Epidermal melanocyte (primary cell): ENCODE measurements around the gene IL10.
"Not testable (repeated sequence)": the region's sequence is repeated elsewhere in the genome, so short reads cannot be mapped to it uniquely, and the experiment has no call there.

Experiments used
- DNase-seq: peaks from one replicate; pipeline ENCODE4 v3.0.0; 2011; ENCODE audit warnings: low spot score; ENCODE audit not compliant: insufficient read length

IL10 gene

DNA sequence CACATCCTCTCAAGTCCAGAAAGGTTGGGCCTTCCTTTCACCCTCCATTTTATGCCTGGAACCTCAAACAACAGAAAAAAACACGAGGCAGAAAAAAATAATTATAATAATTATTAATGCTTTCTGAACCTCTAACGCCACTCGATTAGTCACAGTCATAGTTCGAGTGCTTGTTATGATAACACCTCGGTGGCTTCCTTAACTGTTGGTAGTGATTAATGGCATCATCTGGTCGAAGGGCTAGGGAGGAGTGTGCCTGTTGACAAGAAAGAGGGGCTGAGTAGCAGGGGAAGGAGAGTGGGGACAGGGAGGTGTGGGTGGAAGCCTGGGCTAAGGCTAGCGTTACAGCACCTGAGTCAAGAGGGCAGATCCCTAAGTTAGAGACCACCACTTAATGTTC lies 21.3 kb upstream of the IL10 start:
- DNase-seq, result no peak

DNA sequence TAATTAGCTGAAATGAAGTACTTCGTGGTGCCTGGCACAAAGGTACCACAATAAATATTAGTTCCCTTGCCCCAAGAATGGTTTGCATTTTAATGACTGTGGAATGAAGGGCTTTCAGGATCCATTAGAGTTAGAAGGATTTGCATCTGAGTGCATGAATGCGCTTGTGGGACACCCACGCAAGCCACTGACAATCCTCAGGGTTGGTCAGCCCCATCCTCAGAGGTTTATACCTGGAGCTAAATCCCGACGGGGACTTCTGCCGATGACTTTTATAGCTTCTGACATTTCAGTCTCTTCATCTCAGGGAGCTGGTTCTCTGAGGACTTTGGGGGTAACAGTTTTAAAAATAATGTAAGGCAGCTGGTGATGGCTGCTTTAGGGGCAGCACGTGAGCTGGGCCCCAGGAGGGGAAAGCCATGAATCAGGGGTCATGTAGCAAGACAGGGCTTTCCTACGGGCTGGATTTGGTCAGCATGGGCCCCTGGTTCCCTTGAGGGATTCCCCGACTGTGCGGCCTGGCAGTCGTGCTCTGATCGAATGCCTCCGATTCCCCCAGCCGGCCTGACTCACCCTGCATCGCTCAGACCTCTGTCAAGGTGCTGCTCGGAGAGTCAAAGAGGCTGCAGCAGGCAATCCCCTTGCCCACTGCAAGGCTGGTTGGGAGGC lies 20.8 kb upstream of the IL10 start:
- no peak for DNase-seq

- DNase-seq, result no peak
These were observed 18.4 kb upstream of the IL10 start for GRCh38 chr1:206790502-206791250.

DNA sequence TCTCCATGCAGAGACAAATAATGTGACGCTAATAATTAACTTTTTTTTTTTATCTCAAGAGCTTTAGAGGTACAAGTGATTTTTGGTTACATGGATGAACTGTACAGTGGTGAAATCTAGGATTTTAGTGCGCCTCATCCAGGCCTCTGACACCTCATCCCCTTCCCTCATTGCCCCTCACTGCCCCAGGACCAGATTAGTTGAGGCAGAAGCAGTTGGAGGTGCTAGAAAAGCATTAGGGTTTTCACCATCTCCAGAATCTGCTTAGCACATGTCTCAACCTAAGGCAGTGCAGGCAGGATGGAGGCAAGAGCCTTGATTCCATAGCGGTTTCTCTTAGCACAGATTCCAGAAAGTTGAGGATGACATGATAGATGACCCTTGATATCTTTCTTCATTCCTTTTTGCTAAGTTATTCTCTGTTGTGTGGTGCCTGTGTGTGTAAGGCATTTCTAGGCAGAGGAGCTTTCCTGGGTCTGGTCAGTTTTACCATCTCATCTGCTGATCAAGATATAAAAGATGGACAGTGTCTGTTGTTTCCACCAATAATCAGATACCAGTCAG lies 16.3 kb upstream of the IL10 start:
- no peak for DNase-seq

DNA sequence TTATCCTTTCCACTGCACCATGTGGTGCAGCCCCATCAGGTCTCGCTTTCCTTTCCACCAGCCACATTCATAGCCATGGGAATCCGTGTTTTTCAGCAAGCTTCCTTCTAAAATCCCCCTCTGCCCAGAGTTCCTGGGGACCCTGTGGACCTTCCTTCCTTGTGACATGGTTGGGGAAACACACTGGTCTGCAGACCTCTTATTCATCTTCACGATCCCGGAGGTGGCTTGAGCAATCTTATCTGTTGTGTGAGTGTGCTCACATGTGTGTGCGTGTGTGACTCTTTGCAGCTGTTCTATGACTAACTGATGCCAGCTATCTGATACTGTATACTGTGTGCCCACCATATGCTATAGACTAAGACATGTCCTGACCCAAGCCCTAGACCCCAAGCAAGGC lies 15.6 kb upstream of the IL10 start:
- DNase-seq, result no peak

DNA sequence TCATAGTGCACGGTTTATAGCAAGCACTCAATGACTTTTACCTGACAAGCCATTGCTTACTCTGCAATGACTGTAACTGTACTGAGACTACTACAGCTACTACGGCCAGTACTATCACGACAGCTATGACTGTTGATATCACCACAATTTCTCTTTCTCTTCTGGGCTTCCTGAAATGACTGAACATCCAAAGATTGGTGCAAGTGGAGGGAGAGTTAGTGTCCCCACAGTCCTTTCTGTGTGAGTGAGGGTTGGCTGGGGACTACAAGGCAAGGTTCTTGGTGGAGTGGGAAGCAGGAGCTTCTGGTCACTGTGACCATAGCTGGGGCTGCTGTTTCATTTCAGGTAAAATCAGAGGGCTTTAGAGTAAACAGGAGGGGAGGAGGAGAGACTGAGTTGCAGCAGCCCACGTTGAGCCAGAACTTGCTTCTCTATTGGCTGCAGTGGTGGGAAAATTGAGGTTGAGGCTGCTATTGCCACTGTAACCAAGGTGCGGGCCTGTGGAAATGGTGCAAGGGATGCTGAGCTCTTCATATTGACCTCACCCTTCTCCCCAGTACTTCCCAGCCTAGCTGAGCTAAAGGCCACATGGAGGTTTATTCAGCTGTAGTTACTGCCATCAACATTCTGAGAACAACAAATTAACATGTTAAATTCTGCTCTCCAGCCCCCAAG lies 14.1 kb upstream of the IL10 start:
- DNase-seq, result no peak

GRCh38 chr1:206785182-206785765 lies 13.0 kb upstream of the IL10 start:
- DNase-seq, result no peak

DNA sequence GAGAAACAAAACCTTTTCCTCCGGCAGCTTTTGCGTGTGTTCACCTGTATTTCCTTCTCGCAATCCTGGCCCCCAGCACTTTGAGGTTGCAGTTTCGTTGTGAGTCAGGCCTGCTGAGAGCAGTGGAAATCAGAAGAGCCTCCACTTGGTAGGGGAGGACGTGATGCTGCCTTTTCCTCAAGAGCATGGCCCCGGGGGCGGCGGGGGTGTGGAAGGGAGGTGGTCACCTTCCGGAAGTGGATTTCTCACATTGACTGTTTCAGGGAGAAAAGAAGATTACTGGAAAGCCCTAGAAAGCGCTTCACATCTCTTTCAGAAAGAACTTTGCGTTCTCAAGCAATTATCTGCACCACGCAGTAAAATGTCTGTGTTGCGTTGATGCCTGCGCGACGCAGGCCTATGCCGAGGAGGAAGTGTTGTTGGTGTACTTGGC lies 12.2 kb upstream of the IL10 start:
- DNase-seq, result no peak

GRCh38 chr1:206783506-206783905 lies 11.2 kb upstream of the IL10 start:
- no peak for DNase-seq

- DNase-seq, result no peak
These were observed 10.2 kb upstream of the IL10 start for GRCh38 chr1:206782448-206782847.

DNA sequence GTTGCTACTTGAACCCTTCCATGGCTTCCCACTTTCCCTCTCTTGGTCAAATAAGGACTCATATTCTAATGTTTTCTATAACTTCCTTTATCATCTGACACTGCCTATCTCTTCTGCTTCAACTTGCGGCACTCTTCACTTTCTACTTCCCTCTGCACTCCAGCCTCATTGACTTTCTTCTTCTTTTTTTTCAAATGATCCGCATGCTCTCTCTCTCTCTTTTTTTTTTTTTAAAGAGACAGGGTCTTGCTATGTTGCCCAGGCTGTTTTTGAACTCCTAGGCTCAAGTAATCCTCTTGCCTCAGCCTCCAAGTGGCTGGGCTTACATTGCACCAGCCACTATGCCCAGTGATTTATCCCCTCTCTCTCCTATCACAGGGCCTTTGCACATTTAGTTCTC lies 7.3 kb upstream of the IL10 start:
- DNase-seq, result no peak

GRCh38 chr1:206778911-206779310 lies 6.6 kb upstream of the IL10 start:
- not testable (repeated sequence) for DNase-seq

- DNase-seq, result no peak
These were observed 5.7 kb upstream of the IL10 start for GRCh38 chr1:206778031-206778430.

DNA sequence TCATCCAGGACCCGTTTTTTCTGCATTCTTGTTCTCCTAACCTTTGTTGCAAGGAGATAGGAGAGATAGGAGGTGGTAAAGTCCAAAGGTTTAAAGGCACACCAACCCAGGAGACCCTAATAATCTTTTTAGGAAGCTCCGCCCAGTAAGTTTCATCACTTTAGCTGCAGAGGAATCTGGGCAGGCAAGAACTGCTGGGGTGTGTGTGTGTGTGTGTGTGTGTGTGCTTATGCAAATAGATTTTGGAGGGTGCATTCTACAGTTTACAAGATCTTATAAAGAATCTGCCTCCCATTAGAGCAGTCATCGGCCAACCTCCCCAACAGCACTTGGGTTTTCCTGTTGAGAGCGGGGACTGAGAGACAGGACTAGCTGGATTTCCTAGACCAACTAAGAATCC lies 3.9 kb upstream of the IL10 start:
- DNase-seq, result no peak

- no peak for DNase-seq
These were observed 1.8 kb upstream of the IL10 start for GRCh38 chr1:206774093-206774492.

- no peak for DNase-seq
These were observed 979 bp downstream of the IL10 start for GRCh38 chr1:206771338-206771692.

DNA sequence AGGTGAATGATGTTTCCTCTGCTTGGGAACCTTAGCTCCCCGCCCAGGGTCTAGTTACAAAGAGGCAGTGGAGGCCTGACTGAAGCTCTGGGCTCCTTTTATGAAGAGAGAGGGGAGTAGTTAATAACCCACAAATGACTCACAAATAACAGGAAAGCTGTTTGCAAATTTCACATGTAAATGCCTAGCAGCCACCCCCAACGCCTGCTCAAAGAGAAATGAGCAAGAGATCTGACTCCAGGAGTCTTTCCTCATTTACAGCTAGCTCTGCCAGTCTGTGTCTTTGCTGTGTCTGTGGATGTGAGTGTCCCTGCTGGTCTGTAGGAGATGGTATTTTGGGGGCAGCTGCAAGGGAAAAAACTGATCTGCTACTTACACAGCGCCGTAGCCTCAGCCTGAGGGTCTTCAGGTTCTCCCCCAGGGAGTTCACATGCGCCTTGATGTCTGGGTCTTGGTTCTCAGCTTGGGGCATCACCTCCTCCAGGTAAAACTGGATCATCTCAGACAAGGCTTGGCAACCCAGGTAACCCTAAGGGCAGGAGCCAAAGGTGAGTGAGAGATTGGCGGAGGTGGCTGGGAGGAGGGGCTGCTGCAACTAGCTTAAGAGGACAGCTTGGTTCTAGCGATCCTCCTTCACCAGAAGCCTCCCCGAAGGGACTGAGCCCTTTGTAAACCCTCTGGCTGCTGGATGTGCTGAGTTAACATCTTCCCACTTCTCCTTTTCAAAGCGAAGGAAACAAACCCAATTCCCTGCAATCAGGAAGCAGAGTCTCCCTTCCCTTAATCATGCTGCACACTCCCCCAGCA lies 1.6 kb downstream of the IL10 start, which contains the start of gene IL19:
IL19 (plus strand) TSS at position 243 of the 807 bp plus-strand sequence. CDS start 65,890 bp downstream, outside the sequence.
- DNase-seq, result no peak

DNA sequence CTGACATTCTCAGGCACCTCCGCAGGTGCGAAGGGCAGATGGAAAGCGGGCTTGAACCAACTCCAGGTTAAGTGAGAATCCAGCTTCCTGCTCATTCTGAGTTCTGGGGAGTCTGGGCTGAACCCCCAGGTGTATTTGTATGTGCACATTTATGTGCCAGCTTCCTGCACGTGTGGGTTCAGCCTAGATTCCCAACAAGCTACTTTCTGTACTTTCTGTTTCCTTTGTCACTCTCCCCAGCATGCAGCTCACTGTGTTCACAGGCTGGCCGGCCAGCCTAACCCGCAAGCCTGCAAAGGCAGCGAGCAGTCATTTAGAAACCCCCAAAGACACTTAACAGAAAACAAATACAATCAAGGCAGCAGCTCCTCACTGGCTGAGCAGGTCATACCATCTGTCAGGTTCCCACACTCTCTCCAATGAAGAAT lies 3.0 kb downstream of the IL10 start:
- no peak for DNase-seq

GRCh38 chr1:206768472-206769303 lies 3.6 kb downstream of the IL10 start:
- no peak for DNase-seq

DNA sequence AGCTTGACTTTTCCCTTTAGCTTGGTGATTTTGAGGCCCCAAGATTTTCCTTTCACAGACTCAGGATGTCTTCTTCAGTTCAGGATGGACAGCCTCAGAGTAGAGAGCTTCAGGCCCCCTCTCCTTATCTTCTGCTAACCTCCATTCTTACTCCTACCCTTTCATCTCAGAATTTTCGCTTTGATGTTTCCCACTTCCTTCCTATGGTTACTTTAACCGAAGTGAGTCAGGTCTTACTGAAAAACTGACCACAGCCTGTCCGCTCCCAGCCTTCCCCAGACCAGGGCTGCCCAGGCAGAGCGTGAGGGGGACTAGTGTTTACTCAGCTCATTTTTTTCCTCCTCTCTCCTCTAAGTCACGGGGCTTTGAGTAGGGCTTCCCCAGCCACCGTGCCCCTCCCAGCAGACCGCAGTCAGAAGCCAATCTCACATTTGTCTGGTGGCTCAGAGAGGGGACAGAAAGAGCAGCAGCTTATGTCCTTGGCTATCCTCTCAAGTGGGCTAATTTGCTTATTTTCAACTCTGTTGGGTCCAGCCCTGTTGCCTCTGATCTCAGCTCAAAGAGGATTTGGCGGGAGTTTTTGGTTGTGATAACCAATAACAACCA lies 5.9 kb downstream of the IL10 start:
- DNase-seq, result no peak
